ENCODE data around the gene EIF3I. TPM values are rescaled to one million over a fixed set of nuclear protein-coding genes. Genes with fewer than 3 reads are reported as not detected.

EIF3I gene
- total RNA-seq, 4 donors from 2014 or later: 98.8 to 211 (median 178) TPM

DNA sequence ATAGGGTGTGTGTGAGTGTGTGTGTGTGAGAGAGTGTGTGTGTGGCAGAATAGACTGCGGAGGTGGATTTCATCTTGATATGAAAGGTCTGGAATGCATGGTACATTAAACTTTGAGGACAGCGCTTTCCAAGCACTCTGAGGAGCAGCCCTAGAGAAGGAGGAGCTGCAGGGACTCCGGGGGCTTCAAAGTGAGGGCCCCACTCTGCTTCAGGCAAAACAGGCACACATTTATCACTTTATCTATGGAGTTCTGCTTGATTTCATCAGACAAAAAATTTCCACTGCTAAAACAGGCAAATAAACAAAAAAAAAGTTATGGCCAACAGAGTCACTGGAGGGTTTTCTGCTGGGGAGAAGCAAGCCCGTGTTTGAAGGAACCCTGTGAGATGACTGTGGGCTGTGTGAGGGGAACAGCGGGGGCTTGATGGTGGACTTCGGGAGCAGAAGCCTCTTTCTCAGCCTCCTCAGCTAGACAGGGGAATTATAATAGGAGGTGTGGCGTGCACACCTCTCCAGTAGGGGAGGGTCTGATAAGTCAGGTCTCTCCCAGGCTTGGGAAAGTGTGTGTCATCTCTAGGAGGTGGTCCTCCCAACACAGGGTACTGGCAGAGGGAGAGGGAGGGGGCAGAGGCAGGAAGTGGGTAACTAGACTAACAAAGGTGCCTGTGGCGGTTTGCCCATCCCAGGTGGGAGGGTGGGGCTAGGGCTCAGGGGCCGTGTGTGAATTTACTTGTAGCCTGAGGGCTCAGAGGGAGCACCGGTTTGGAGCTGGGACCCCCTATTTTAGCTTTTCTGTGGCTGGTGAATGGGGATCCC, 51.4 kb downstream of the EIF3I start:
- H3K4me3 ChIP-seq: no peak overlapping the region
- peaks cover 3% of the 10 kb centered on the region for H3K4me1 ChIP-seq
- WGBS: 42% methylated on average over 10 of the region's 10 CpGs
- H3K36me3 ChIP-seq: no peaks in the 10 kb centered on the region
- no peak overlapping the region for H3K27ac ChIP-seq
- TF ChIP-seq CTCF (IDR thresholded peaks at IDR 0.05) (no peak), POLR2A (IDR thresholded peaks at IDR 0.05) (no peak), POLR2AphosphoS5 (IDR thresholded peaks at IDR 0.05) (no peak), EP300 (IDR thresholded peaks at IDR 0.05) (no peak)
- no peak for DNase-seq (ENCODE audit: low spot score in 2 of 2)
- peaks cover 22% of the 10 kb centered on the region for H3K27me3 ChIP-seq
- H3K9me3 ChIP-seq: no peaks in the 10 kb centered on the region

DNA sequence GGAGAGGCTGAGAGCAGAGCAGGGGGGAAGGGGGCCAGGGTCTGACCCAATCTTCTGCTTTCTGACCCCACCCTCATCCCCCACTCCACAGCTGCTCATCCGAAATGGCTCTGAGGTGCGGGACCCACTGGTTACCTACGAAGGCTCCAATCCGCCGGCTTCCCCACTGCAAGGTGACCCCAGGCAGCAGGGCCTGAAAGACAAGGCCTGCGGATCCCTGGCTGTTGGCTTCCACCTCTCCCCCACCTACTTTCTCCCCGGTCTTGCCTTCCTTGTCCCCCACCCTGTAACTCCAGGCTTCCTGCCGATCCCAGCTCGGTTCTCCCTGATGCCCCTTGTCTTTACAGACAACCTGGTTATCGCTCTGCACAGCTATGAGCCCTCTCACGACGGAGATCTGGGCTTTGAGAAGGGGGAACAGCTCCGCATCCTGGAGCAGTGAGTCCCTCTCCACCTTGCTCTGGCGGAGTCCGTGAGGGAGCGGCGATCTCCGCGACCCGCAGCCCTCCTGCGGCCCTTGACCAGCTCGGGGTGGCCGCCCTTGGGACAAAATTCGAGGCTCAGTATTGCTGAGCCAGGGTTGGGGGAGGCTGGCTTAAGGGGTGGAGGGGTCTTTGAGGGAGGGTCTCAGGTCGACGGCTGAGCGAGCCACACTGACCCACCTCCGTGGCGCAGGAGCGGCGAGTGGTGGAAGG, 52.6 kb downstream of the EIF3I start:
- H3K36me3 ChIP-seq: no peaks in the 10 kb centered on the region
- no peak for DNase-seq (ENCODE audit: low spot score in 2 of 2)

DNA sequence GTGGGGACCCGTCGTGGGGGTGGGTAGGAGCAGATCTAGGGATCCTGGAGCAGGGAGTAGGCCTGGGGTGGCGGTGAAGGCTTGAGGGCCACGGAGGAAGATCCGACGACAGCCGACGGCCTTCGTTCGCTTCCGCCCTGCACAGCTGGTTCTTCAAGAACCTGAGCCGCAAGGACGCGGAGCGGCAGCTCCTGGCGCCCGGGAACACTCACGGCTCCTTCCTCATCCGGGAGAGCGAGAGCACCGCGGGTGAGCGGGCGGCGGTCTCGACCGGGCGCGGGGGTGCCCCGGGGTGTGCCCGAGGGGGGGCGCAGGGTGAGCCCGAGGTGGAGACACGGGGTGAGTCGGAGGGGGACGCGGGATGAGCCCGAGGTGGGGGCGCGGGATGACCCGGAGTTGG, 53.2 kb downstream of the EIF3I start:
- Histone ChIP-seq H3K36me3 (no peaks in the 10 kb centered on the region), H3K9me3 (no peaks in the 10 kb centered on the region), H3K4me1 (peaks cover 3% of the 10 kb centered on the region), H3K27ac (no peak overlapping the region), H3K4me3 (no peak overlapping the region), H3K27me3 (peaks cover 22% of the 10 kb centered on the region)
- DNase-seq (ENCODE audit: low spot score in 2 of 2): peak in 1 of 2 donors; percentile 61
- 14% methylated on average over 20 of the region's 41 CpGs for WGBS
- no peak for TF ChIP-seq POLR2AphosphoS5 (IDR thresholded peaks at IDR 0.05)

More for the DNA sequence above, 52.6 kb downstream of the EIF3I start:
- Histone ChIP-seq H3K27me3 (peaks cover 22% of the 10 kb centered on the region), H3K9me3 (no peaks in the 10 kb centered on the region), H3K4me3 (no peak overlapping the region), H3K27ac (no peak overlapping the region), H3K4me1 (peaks cover 3% of the 10 kb centered on the region)
- TF ChIP-seq POLR2AphosphoS5 (IDR thresholded peaks at IDR 0.05): no peak
- TF ChIP-seq EP300 (IDR thresholded peaks at IDR 0.05): no peak
- TF ChIP-seq CTCF (IDR thresholded peaks at IDR 0.05): no peak
- TF ChIP-seq POLR2A (IDR thresholded peaks at IDR 0.05): no peak
- 76% methylated on average over 29 of the region's 31 CpGs for WGBS

DNA sequence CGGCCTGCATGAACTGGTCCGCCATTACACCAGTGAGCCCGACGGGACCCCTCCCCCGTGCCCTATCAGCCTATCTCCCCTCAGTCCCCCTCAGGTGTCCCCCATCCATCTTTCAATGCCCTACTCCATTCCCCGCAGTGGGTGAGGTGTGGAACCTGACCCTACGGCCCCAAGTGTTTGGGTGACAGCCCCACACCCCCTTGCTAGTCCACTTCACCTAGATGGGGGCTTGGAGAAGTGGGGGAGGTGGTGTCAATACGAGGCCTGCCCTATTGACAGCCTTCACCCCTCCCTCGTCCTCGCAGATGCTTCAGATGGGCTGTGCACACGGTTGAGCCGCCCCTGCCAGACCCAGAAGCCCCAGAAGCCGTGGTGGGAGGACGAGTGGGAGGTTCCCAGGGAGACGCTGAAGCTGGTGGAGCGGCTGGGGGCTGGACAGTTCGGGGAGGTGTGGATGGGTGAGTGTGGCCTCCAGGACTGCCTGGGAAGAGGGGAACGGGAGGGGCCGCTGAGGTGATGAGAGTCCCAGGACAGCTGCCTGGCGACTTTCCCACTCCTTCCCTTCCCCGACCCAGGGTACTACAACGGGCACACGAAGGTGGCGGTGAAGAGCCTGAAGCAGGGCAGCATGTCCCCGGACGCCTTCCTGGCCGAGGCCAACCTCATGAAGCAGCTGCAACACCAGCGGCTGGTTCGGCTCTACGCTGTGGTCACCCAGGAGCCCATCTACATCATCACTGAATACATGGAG, 54.0 kb downstream of the EIF3I start:
- Histone ChIP-seq H3K27ac (no peak overlapping the region), H3K9me3 (no peaks in the 10 kb centered on the region), H3K4me3 (no peak overlapping the region), H3K4me1 (peaks cover 3% of the 10 kb centered on the region), H3K27me3 (peaks cover 22% of the 10 kb centered on the region), H3K36me3 (no peaks in the 10 kb centered on the region)
- 85% methylated on average over 27 of the region's 30 CpGs for WGBS
- peak in 1 of 2 donors; percentile 61 for DNase-seq (ENCODE audit: low spot score in 2 of 2)
- TF ChIP-seq EP300 (IDR thresholded peaks at IDR 0.05): no peak
- TF ChIP-seq POLR2AphosphoS5 (IDR thresholded peaks at IDR 0.05): no peak
- no peak for TF ChIP-seq POLR2A (IDR thresholded peaks at IDR 0.05)
- no peak for TF ChIP-seq CTCF (IDR thresholded peaks at IDR 0.05)

Other genes with a start within 250 kb of the EIF3I start
- 10 to 100 TPM; 57.2 to 85.2 (median 64.3) TPM for gene KHDRBS1, start 208.5 kb upstream of the EIF3I start, total RNA-seq
- gene TMEM39B, start 149.5 kb upstream of the EIF3I start, total RNA-seq: 1 to 10 TPM; 6.0 to 7.9 (median 6.9) TPM
- gene KPNA6, start 114.4 kb upstream of the EIF3I start, total RNA-seq: 10 to 100 TPM; 42.4 to 52.3 (median 46.5) TPM
- 10 to 100 TPM; 50.0 to 72.0 (median 56.3) TPM for gene TXLNA, start 42.7 kb upstream of the EIF3I start, total RNA-seq
- 1 to 10 TPM in 3 of 4 donors, under 1 TPM in 1; 0.72 to 3.5 (median 2.0) TPM for gene CCDC28B, start 21.8 kb upstream of the EIF3I start, total RNA-seq
- 1 to 10 TPM; 1.7 to 4.4 (median 3.7) TPM for gene IQCC, start 16.7 kb upstream of the EIF3I start, total RNA-seq
- gene DCDC2B, start 13.3 kb upstream of the EIF3I start, total RNA-seq: not detected
- gene TMEM234, start 54 bp upstream of the EIF3I start, total RNA-seq: 10 to 100 TPM in 2 of 4 donors, 1 to 10 TPM in 2; 7.7 to 18.7 (median 12.6) TPM
- 1 to 10 TPM in 2 of 4 donors, not detected in 2; 1.5 TPM for gene FAM167B, start 24.8 kb downstream of the EIF3I start, total RNA-seq
- 1 to 10 TPM in 2 of 4 donors, under 1 TPM in 2; 0.26 to 3.9 (median 1.4) TPM for gene LCK, start 28.9 kb downstream of the EIF3I start, total RNA-seq
- 10 to 100 TPM; 34.4 to 52.9 (median 40.2) TPM for gene HDAC1, start 69.7 kb downstream of the EIF3I start, total RNA-seq
- gene MARCKSL1, start 113.8 kb downstream of the EIF3I start, total RNA-seq: 10 to 100 TPM; 12.8 to 25.1 (median 19.3) TPM
- gene FAM229A, start 140.1 kb downstream of the EIF3I start, total RNA-seq: 10 to 100 TPM in 3 of 4 donors, 1 to 10 TPM in 1; 4.4 to 41.8 (median 16.3) TPM
- gene TSSK3, start 140.1 kb downstream of the EIF3I start, total RNA-seq: 1 to 10 TPM in 2 of 4 donors, under 1 TPM in 1, not detected in 1; 0.86 to 2.7 (median 1.3) TPM
- 100 to 1,000 TPM in 3 of 4 donors, 10 to 100 TPM in 1; 96.0 to 140 (median 120) TPM for gene BSDC1, start 172.0 kb downstream of the EIF3I start, total RNA-seq
- under 1 TPM in 1 of 4 donors, not detected in 3; 0.08 TPM for gene ZBTB8B, start 242.7 kb downstream of the EIF3I start, total RNA-seq